Measurements from ENCODE around the gene FAM53C. TPM values are rescaled to one million over a fixed set of nuclear protein-coding genes. Genes with fewer than 3 reads are reported as not detected.

FAM53C gene
- polyA plus RNA-seq, 1 donor (not counting 4 experiments of a cell fraction or from before 2014, with no cell fraction given), result 24.6 TPM

DNA sequence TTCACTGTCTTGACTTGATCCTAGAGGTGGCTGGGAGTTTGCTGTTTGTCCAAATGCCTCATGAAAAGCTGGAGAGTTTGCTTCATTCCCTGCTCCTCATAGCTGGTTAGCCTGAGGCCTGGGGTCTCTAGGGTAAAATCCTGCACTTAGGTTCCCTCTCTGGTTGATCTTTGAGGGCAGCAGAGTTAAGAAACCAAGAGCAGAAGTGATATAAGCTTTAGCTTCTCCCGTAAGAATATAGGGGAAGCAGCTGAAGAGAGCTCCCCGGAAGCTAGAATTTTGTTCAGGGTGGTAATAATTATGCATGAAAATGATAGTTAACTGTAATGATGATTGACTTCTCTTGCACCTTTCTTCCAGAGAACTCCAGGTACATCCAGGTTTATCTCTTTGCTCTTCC is 1.4 kb downstream of the FAM53C start:
- Histone ChIP-seq H3K4me3 (ENCODE audit: control insufficient read depth in 2 of 3, extremely low read depth in 1 of 3, insufficient read depth in 2 of 3, low read depth in 1 of 3, low read length in 3 of 3) (peak overlapping the region; percentile 80 to 92 (median 92)), H3K4me2 (ENCODE audit: control insufficient read depth, extremely low read depth, insufficient read depth, low read depth, low read length) (peak overlapping the region; percentile 93), H3K27ac (ENCODE audit: control insufficient read depth, insufficient read depth, low read length) (peak overlapping the region; percentile 98), H3K36me3 (ENCODE audit: control insufficient read depth in 2 of 2, extremely low read depth in 1 of 2, insufficient read depth in 2 of 2, low read length in 2 of 2) (peaks cover 6 to 17% of the 10 kb centered on the region in 2 experiments), H3K9me1 (ENCODE audit: control insufficient read depth, extremely low read depth, insufficient read depth, low read length) (peaks cover 2% of the 10 kb centered on the region), H3K9ac (ENCODE audit: control insufficient read depth, extremely low read depth, insufficient read depth, low read length) (peak overlapping the region; percentile 98), H2AFZ (ENCODE audit: control insufficient read depth, low read length) (peak overlapping the region; percentile 4), H3K9me3 (ENCODE audit: control insufficient read depth, low read depth, low read length) (no peaks in the 10 kb centered on the region), H3K27me3 (ENCODE audit: control insufficient read depth, extremely low read depth, insufficient read depth, low read length) (no peaks in the 10 kb centered on the region), H4K20me1 (ENCODE audit: control insufficient read depth, extremely low read depth, insufficient read depth, low read length) (no peaks in the 10 kb centered on the region), H3K4me1 (ENCODE audit: control insufficient read depth, extremely low read depth, insufficient read depth, low read length) (peaks cover 17% of the 10 kb centered on the region), H3K79me2 (ENCODE audit: control insufficient read depth, insufficient read depth, low read length) (peaks cover 36% of the 10 kb centered on the region)
- dilution Hi-C loops (cut with MboI; ENCODE audit: extremely low pct_ligation_motif_present, low sequenced_read_pairs), result no loop called here
- FAIRE-seq (no peak), DNase-seq (ENCODE audit: low read depth, low spot score) (no peak)
- TF ChIP-seq, protein P1, sequence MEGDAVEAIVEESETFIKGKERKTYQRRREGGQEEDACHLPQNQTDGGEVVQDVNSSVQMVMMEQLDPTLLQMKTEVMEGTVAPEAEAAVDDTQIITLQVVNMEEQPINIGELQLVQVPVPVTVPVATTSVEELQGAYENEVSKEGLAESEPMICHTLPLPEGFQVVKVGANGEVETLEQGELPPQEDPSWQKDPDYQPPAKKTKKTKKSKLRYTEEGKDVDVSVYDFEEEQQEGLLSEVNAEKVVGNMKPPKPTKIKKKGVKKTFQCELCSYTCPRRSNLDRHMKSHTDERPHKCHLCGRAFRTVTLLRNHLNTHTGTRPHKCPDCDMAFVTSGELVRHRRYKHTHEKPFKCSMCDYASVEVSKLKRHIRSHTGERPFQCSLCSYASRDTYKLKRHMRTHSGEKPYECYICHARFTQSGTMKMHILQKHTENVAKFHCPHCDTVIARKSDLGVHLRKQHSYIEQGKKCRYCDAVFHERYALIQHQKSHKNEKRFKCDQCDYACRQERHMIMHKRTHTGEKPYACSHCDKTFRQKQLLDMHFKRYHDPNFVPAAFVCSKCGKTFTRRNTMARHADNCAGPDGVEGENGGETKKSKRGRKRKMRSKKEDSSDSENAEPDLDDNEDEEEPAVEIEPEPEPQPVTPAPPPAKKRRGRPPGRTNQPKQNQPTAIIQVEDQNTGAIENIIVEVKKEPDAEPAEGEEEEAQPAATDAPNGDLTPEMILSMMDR (optimal IDR thresholded peaks at IDR 0.05 in 1 of 3, IDR thresholded peaks at IDR 0.05 in 1 of 3, conservative IDR thresholded peaks at IDR 0.05 in 1 of 3; ENCODE audit: extremely low read depth in 1 of 3, insufficient read depth in 2 of 3, low read length in 3 of 3), result no peak

DNA sequence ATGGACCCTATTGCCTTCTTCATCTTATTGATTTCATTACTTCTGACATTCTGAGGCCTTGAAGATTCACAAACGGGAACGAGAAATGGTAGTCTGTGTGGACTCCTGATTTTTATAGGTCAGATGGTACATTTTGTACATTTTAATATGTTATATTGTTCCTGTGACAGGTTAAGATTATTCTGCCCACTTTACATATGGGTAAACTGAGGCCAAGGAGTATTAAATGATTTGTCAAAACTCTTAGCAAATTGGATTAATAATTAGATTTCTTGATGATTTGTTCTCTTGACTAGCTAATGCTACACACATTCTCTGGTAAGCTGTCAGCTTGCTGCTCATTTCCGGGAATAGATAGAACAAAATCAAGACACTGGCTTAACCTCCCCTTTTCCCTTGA is 1.9 kb downstream of the FAM53C start:
- H3K9ac ChIP-seq (ENCODE audit: control insufficient read depth, extremely low read depth, insufficient read depth, low read length), result no peak overlapping the region
- dilution Hi-C loops (cut with MboI; ENCODE audit: extremely low pct_ligation_motif_present, low sequenced_read_pairs), result no loop called here
- no peak for FAIRE-seq

More for the DNA sequence above, 1.9 kb downstream of the FAM53C start:
- H3K9me3 ChIP-seq (ENCODE audit: control insufficient read depth, low read depth, low read length), result no peaks in the 10 kb centered on the region
- H3K4me2 ChIP-seq (ENCODE audit: control insufficient read depth, extremely low read depth, insufficient read depth, low read depth, low read length), result peak overlapping the region; percentile 93
- H3K27ac ChIP-seq (ENCODE audit: control insufficient read depth, insufficient read depth, low read length), result no peak overlapping the region
- H4K20me1 ChIP-seq (ENCODE audit: control insufficient read depth, extremely low read depth, insufficient read depth, low read length), result no peaks in the 10 kb centered on the region
- peaks cover 2% of the 10 kb centered on the region for H3K9me1 ChIP-seq (ENCODE audit: control insufficient read depth, extremely low read depth, insufficient read depth, low read length)
- H3K4me1 ChIP-seq (ENCODE audit: control insufficient read depth, extremely low read depth, insufficient read depth, low read length), result peaks cover 14% of the 10 kb centered on the region
- H2AFZ ChIP-seq (ENCODE audit: control insufficient read depth, low read length), result no peak overlapping the region
- no peaks in the 10 kb centered on the region for H3K27me3 ChIP-seq (ENCODE audit: control insufficient read depth, extremely low read depth, insufficient read depth, low read length)
- no peak for TF ChIP-seq EZH2 (IDR thresholded peaks at IDR 0.05; ENCODE audit: low read length)
- TF ChIP-seq, protein P1 (optimal IDR thresholded peaks at IDR 0.05 in 1 of 3, IDR thresholded peaks at IDR 0.05 in 1 of 3, conservative IDR thresholded peaks at IDR 0.05 in 1 of 3; ENCODE audit: extremely low read depth in 1 of 3, insufficient read depth in 2 of 3, low read length in 3 of 3), result no peak
- peaks cover 6 to 18% of the 10 kb centered on the region in 2 experiments for H3K36me3 ChIP-seq (ENCODE audit: control insufficient read depth in 2 of 2, extremely low read depth in 1 of 2, insufficient read depth in 2 of 2, low read length in 2 of 2)
- peak overlapping the region in 2 of 3 experiments; percentile 92 for H3K4me3 ChIP-seq (ENCODE audit: control insufficient read depth in 2 of 3, extremely low read depth in 1 of 3, insufficient read depth in 2 of 3, low read depth in 1 of 3, low read length in 3 of 3)
- DNase-seq (ENCODE audit: low read depth, low spot score), result no peak
- H3K79me2 ChIP-seq (ENCODE audit: control insufficient read depth, insufficient read depth, low read length), result peaks cover 36% of the 10 kb centered on the region
